Brain microvascular endothelial cell (primary cell): Measurements from ENCODE around the gene C19orf38.
A peak's percentile ranks its signal among the peaks of the same experiment; 100 is the strongest.
"Not testable (repeated sequence)": the region's sequence is repeated elsewhere in the genome, so short reads cannot be mapped to it uniquely, and the experiment has no call there.

Source experiments
- DNase-seq: peaks from one replicate; pipeline ENCODE4 v3.0.0-alpha.2; 2020
- H3K27ac ChIP-seq: fragments of 250-450 bp; sonication (Bioruptor Pico); 2 replicates; pipeline ENCODE4 v1.5.1; 2020; ENCODE audit warnings: mild to moderate bottlenecking, moderate library complexity
- H3K27me3 ChIP-seq: fragments of 250-450 bp; sonication (Bioruptor Pico); replicated peaks from 2 replicates; pipeline ENCODE4 v1.5.1; 2020; ENCODE audit warnings: mild to moderate bottlenecking
- H3K36me3 ChIP-seq: fragments of 250-450 bp; sonication (Bioruptor Pico); replicated peaks from 2 replicates; pipeline ENCODE4 v1.5.1; 2020; ENCODE audit warnings: mild to moderate bottlenecking
- H3K4me3 ChIP-seq: 2 replicates; pipeline ENCODE4 v1.5.1; 2011; ENCODE audit warnings: low read depth, mild to moderate bottlenecking, control low read depth, low read length, moderate library complexity
- CTCF ChIP-seq: IDR thresholded peaks from 2 replicates; pipeline ENCODE4 v1.5.1; 2011; ENCODE audit warnings: low read depth, mild to moderate bottlenecking, moderate library complexity, low read length, control low read depth, inconsistent platforms; ENCODE audit errors: missing control alignments
- in situ Hi-C: cut with HindIII; loops from 2 replicates; pipeline ENCODE4 v1.10.0; 2017; ENCODE audit warnings: low sequenced_read_pairs, low pct_ligation_motif_present

The C19orf38 gene

GRCh38 chr19:10831987-10832938 lies 16.0 kb upstream of the C19orf38 start:
- DNase-seq: no peak
- Histone ChIP-seq H3K27ac (no peak overlapping the region), H3K36me3 (peaks cover 49% of the 10 kb centered on the region), H3K27me3 (no peaks in the 10 kb centered on the region), H3K4me3 (no peak overlapping the region)
- in situ Hi-C loops: no loop called here
- no peak for TF ChIP-seq CTCF

DNA sequence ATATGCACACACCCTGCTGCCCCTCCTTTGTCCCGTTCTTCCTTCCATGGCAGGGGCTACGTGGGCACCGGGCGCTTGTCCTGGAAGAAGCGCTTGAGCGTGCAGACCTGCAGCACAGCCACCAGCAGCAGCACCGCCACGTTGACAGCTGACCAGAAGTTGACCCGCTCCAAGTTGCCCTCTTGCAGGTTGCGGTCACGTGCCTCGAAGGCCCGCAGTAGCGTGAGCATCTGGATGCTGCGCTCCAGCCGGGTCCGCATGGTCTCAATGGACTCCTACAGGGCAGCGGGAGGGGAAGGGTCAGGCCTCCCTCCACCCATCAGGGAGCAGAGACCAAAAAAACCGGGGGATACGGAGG lies 15.3 kb upstream of the C19orf38 start:
- no peak for DNase-seq
- no peaks in the 10 kb centered on the region for H3K27me3 ChIP-seq

GRCh38 chr19:10835089-10835753 lies 13.0 kb upstream of the C19orf38 start:
- in situ Hi-C loops: no loop called here
- Histone ChIP-seq H3K4me3 (peak overlapping the region; percentile 45), H3K27ac (no peak overlapping the region), H3K27me3 (no peaks in the 10 kb centered on the region), H3K36me3 (peaks cover 34% of the 10 kb centered on the region)
- DNase-seq: no peak
- no peak for TF ChIP-seq CTCF

More for the DNA sequence above, 15.3 kb upstream of the C19orf38 start:
- TF ChIP-seq CTCF: no peak
- no peak overlapping the region for H3K4me3 ChIP-seq
- in situ Hi-C loops: no loop called here
- no peak overlapping the region for H3K27ac ChIP-seq
- H3K36me3 ChIP-seq: peaks cover 49% of the 10 kb centered on the region

GRCh38 chr19:10835754-10836478 lies 12.3 kb upstream of the C19orf38 start, which contains the start of gene TMED1:
Gene TMED1, minus strand, starts transcription at chr19:10836212. Its CDS starts 21 bp downstream, at chr19:10836191.
- Histone ChIP-seq H3K4me3 (peak within 1 kb of the TSS; percentile 69), H3K36me3 (peaks cover 31% of the 10 kb centered on the region), H3K27me3 (no peaks in the 10 kb centered on the region), H3K27ac (peak within 1 kb of the TSS; percentile 98)
- peak; percentile 33 for TF ChIP-seq CTCF
- peak; percentile 100 for DNase-seq
- in situ Hi-C loops: no loop called here

DNA sequence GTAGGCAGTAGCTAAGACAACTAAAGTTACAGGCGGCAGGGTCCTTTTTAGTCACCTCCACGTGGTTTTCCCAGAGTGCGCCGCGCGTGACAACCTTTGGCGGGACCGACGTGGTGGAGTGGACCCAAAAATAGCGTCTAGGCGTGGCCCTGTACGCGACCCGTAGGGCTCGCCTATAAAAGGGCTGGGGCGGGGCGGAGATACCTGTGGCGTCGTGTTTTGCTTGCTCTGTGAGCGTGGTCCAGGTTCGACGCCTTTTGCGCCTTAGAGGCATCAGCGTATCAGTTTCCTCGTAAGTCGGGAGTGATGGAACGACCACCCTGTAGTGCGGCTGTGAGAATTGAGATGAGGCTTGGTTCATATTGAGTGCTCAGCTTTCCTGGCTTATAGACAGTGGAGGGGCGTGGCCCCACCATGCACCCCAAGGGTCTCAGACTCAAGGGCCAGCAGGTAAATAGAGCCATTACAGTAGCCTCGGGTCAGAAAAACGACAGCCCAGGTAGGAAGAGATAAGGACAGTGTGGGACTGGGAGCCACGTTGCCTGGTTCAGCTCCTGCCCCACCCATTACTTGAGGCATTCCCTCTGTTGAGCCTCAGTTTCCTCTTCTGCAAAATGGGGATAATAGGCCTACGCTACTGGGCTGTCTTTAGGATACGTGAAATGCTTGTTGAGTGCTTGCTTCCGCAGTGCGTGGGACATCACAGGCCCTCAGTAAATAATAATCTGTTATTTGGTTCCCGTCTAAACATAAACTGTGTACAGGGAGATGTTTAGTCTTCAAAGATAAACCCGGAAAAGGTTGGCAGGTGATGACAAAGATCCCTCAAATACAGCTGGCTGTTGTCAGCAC lies 11.5 kb upstream of the C19orf38 start:
- in situ Hi-C loops: no loop called here
- DNase-seq: no peak
- no peaks in the 10 kb centered on the region for H3K27me3 ChIP-seq
- peak overlapping the region; percentile 98 for H3K27ac ChIP-seq
- peak overlapping the region; percentile 69 for H3K4me3 ChIP-seq
- peaks cover 27% of the 10 kb centered on the region for H3K36me3 ChIP-seq
- no peak for TF ChIP-seq CTCF

DNA sequence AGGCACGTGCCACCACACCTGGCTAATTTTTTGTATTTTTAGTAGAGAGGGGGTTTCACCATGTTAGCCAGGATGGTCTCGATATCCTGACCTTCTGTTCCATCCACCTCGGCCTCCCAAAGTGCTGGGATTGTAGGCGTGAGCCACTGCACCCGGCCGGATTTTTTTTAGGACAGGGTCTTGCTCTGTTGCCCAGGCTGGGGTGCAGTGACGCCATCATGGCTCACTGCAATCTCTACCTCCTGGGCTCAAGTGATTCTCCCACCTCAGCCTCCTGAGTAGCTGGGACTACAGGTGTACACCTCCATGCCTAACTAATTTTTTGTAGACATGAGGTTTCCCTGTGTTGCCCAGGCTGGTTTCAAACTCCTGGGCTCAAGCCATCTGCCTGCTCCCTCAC lies 10.6 kb upstream of the C19orf38 start:
- H3K36me3 ChIP-seq: peaks cover 18% of the 10 kb centered on the region
- in situ Hi-C loops, H3K4me3 ChIP-seq, H3K27ac ChIP-seq, DNase-seq, H3K27me3 ChIP-seq: not testable (repeated sequence)
